Keratinocyte (primary cell): ENCODE results near the gene LAMB4.

Experiments
- EZH2 ChIP-seq: IDR thresholded peaks from one replicate; pipeline ENCODE4 v1.6.1; 2012; ENCODE audit warnings: inconsistent platforms, mild to moderate bottlenecking, low read length, moderate library complexity
- TF ChIP-seq, protein P1 (sequence below), 3 experiments: IDR thresholded peaks in 1 of 3; conservative IDR thresholded peaks in 1 of 3; optimal IDR thresholded peaks in 1 of 3; 2 replicates in 2 of 3; 3 replicates in 1 of 3; pipeline versions ENCODE3 to v1.5.1; 2011; ENCODE audit warnings: low read length in 3 of 3, mild to moderate bottlenecking in 3 of 3, moderate library complexity in 2 of 3, control low read depth in 1 of 3, inconsistent platforms in 1 of 3; ENCODE audit not compliant: insufficient read depth in 2 of 3; ENCODE audit errors: extremely low read depth in 1 of 3

DNA sequence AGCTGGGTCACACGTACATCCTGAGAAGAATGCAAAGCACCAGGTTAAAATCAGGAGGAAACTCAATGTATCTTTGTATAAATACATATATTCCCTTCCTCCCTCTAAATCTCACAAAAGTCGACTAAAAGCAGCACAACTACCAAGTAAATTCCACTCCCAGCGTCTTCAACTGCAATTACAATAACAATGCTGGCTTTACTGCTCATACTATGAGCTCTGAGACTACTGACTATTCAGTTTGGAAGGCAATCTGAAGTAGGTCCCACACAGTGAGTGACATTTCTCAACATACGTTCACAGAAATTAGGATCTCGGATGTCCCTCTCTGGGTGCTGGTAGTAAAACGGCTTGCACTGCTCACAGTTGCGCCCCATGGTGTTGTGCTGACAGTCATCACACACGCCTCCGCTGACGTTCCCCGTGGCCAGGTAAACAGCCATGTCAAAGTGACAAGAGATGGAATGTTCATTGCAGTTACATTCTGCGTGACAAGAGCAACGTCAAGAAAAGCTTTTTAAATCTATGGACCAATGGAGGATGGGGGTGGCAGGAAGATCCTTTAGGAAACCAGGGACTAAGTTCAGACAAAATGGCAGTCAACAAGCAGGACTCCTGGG, 154.7 kb downstream of the LAMB4 start:
- TF ChIP-seq, protein P1, sequence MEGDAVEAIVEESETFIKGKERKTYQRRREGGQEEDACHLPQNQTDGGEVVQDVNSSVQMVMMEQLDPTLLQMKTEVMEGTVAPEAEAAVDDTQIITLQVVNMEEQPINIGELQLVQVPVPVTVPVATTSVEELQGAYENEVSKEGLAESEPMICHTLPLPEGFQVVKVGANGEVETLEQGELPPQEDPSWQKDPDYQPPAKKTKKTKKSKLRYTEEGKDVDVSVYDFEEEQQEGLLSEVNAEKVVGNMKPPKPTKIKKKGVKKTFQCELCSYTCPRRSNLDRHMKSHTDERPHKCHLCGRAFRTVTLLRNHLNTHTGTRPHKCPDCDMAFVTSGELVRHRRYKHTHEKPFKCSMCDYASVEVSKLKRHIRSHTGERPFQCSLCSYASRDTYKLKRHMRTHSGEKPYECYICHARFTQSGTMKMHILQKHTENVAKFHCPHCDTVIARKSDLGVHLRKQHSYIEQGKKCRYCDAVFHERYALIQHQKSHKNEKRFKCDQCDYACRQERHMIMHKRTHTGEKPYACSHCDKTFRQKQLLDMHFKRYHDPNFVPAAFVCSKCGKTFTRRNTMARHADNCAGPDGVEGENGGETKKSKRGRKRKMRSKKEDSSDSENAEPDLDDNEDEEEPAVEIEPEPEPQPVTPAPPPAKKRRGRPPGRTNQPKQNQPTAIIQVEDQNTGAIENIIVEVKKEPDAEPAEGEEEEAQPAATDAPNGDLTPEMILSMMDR (optimal IDR thresholded peaks at IDR 0.05 in 1 of 3, IDR thresholded peaks at IDR 0.05 in 1 of 3, conservative IDR thresholded peaks at IDR 0.05 in 1 of 3; ENCODE audit: extremely low read depth in 1 of 3, insufficient read depth in 2 of 3, low read length in 3 of 3), result no peak
- TF ChIP-seq EZH2, result no peak
